Rectal smooth muscle tissue (tissue), 1 donor: ENCODE data around the gene GOLGA6L1.

Experiments
- H3K27ac ChIP-seq: one replicate; pipeline ENCODE4 v1.7.0; 2013; ENCODE audit warnings: low read depth, low read length, inconsistent platforms
- H3K27me3 ChIP-seq: one replicate; pipeline ENCODE4 v1.7.0; 2013; ENCODE audit warnings: low read length; ENCODE audit not compliant: control insufficient read depth, insufficient read depth
- H3K36me3 ChIP-seq: one replicate; pipeline ENCODE4 v1.7.0; 2013; ENCODE audit warnings: low read length; ENCODE audit not compliant: control insufficient read depth, insufficient read depth
- H3K4me1 ChIP-seq: one replicate; pipeline ENCODE4 v1.7.0; 2013; ENCODE audit warnings: low read length; ENCODE audit not compliant: control insufficient read depth, insufficient read depth
- H3K4me3 ChIP-seq: one replicate; pipeline ENCODE4 v1.7.0; 2013; ENCODE audit warnings: low read length
- H3K9ac ChIP-seq: one replicate; pipeline ENCODE4 v1.7.0; 2013; ENCODE audit warnings: low read length

The GOLGA6L1 gene

GRCh38 chr15:23081271-23081670 is 55.4 kb downstream of the GOLGA6L1 start:
- H3K9ac ChIP-seq: no peak overlapping the region
- no peak overlapping the region for H3K27ac ChIP-seq
- H3K4me1 ChIP-seq: no peaks in the 10 kb centered on the region
- no peak overlapping the region for H3K4me3 ChIP-seq
- H3K27me3 ChIP-seq: no peaks in the 10 kb centered on the region
- no peaks in the 10 kb centered on the region for H3K36me3 ChIP-seq

- H3K4me1 ChIP-seq: no peaks in the 10 kb centered on the region
- H3K9ac ChIP-seq: no peak overlapping the region
- H3K36me3 ChIP-seq: no peaks in the 10 kb centered on the region
- H3K27ac ChIP-seq: no peak overlapping the region
- H3K27me3 ChIP-seq: no peaks in the 10 kb centered on the region
- H3K4me3 ChIP-seq: no peak overlapping the region
Measured at GRCh38 chr15:23079766-23080165, 56.9 kb downstream of the GOLGA6L1 start.
